IgD-negative memory B cell (primary cell): ENCODE results near the gene RGS3. TPM values are rescaled to one million over a fixed set of nuclear protein-coding genes. Genes with fewer than 3 reads are reported as not detected.
A peak's percentile ranks its signal among the peaks of the same experiment; 100 is the strongest.

Experiments used
- H3K27ac Mint-ChIP-seq, 3 donors: one replicate each; pipeline ENCODE4 v1.8.0; 2020 to 2022; ENCODE audit warnings: mild to moderate bottlenecking in 3 of 3, mixed read lengths in 3 of 3, moderate library complexity in 1 of 3
- H3K27me3 Mint-ChIP-seq: one replicate; pipeline ENCODE4 v1.8.0; 2021; ENCODE audit warnings: mixed read lengths
- H3K36me3 Mint-ChIP-seq: one replicate; pipeline ENCODE4 v1.8.0; 2020; ENCODE audit warnings: mild to moderate bottlenecking, mixed read lengths
- H3K4me1 Mint-ChIP-seq, 3 donors: one replicate each; pipeline ENCODE4 v1.8.0; 2020 to 2022; ENCODE audit warnings: mixed read lengths in 3 of 3, mild to moderate bottlenecking in 1 of 3
- H3K4me3 Mint-ChIP-seq, 4 donors: one replicate each; pipeline ENCODE4 v1.8.0; 2020 to 2022; ENCODE audit warnings: mild to moderate bottlenecking in 4 of 4, mixed read lengths in 4 of 4, moderate library complexity in 3 of 4
- H3K9me3 Mint-ChIP-seq, 3 donors: one replicate each; pipeline ENCODE4 v1.8.0; 2020 to 2021; ENCODE audit warnings: mixed read lengths in 3 of 3, mild to moderate bottlenecking in 1 of 3
- polyA plus RNA-seq: library from polyadenylated mRNA; unstranded; fragments of 300-500 nt; fragmentation: Illumina TruSeq; gene quantifications from one replicate; pipeline ENCODE4 v1.2.3, GENCODE V29; 2021

The RGS3 gene
- polyA plus RNA-seq, 1 donor from 2014 or later = 16.2 TPM

DNA sequence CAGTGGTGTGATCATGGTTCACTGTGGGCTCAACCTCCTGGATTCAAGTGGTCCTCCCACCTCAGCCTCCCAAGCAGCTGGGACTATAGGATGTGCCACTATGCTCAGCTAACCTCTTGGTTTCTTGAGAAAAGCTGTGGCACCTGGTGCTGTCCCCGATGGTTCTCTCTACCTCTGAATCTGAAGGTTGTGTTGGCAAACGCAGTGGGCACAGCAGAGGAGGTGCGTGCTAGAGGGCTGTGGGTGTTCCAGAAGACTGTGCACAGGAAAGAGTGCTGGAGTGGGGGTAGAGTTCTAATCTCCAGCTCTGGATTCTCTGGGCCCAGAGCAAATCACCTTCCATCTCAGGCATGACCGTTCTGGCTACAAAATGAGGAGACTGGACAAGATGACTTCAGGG, 12.5 kb downstream of the RGS3 start:
- Mint-ChIP-seq H3K36me3 (peaks cover 2% of the 10 kb centered on the region), H3K27me3 (peaks cover 6% of the 10 kb centered on the region), H3K4me1 (no peaks in the 10 kb centered on the region), H3K9me3 (peaks cover 0 to 2% (median 2%) of the 10 kb centered on the region in 3 donors), H3K27ac (no peak overlapping the region), H3K4me3 (peak overlapping the region in 1 of 4 donors; percentile 30)

- peaks cover 6% of the 10 kb centered on the region for H3K27me3 Mint-ChIP-seq
- peaks cover 2% of the 10 kb centered on the region for H3K36me3 Mint-ChIP-seq
- H3K9me3 Mint-ChIP-seq = peaks cover 0 to 2% (median 2%) of the 10 kb centered on the region in 3 donors
- no peaks in the 10 kb centered on the region for H3K4me1 Mint-ChIP-seq
- H3K27ac Mint-ChIP-seq = no peak overlapping the region
- no peak overlapping the region for H3K4me3 Mint-ChIP-seq
Measured at GRCh38 chr9:113476511-113476916, 13.0 kb downstream of the RGS3 start.

GRCh38 chr9:113477058-113477457, 13.5 kb downstream of the RGS3 start:
- Mint-ChIP-seq H3K4me1 (no peaks in the 10 kb centered on the region), H3K4me3 (no peak overlapping the region), H3K27me3 (peaks cover 6% of the 10 kb centered on the region), H3K9me3 (peaks cover 0 to 2% (median 2%) of the 10 kb centered on the region in 3 donors), H3K27ac (no peak overlapping the region), H3K36me3 (peaks cover 2% of the 10 kb centered on the region)

- no peak overlapping the region for H3K27ac Mint-ChIP-seq
- H3K4me3 Mint-ChIP-seq = no peak overlapping the region
- H3K9me3 Mint-ChIP-seq = peaks cover 0 to 2% (median 0%) of the 10 kb centered on the region in 3 donors
Measured at GRCh38 chr9:113477661-113478060, 14.1 kb downstream of the RGS3 start.

DNA sequence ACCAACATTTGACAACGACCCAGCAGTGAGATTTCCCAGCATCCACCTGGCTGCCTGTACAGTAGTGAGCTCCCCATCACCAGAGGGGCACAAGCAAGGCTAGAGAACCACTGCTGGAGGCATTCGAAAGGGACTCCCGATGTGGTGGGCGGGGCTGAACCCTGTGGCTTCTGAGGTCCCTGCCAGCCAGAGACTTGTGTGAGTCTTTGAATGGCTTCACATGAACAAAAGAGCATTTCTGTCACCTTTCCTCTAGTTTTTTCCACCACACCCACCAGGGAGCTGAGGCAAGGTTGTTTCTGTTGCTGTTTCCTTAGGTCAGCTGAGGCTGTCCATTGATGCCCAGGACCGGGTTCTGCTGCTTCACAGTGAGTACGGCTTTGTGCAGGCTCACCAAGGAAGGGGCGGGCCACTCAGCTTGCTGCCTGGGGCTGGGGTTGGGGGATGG, 15.7 kb downstream of the RGS3 start:
- H3K27me3 Mint-ChIP-seq = peaks cover 4% of the 10 kb centered on the region
- H3K36me3 Mint-ChIP-seq = peaks cover 2% of the 10 kb centered on the region
- H3K4me3 Mint-ChIP-seq = peak overlapping the region in 1 of 4 donors; percentile 39
- H3K4me1 Mint-ChIP-seq = no peaks in the 10 kb centered on the region
- H3K9me3 Mint-ChIP-seq = peaks cover 0 to 2% (median 0%) of the 10 kb centered on the region in 3 donors
- no peak overlapping the region for H3K27ac Mint-ChIP-seq

More at GRCh38 chr9:113477661-113478060, 14.1 kb downstream of the RGS3 start:
- peaks cover 2% of the 10 kb centered on the region for H3K36me3 Mint-ChIP-seq
- no peaks in the 10 kb centered on the region for H3K4me1 Mint-ChIP-seq
- H3K27me3 Mint-ChIP-seq = peaks cover 4% of the 10 kb centered on the region

DNA sequence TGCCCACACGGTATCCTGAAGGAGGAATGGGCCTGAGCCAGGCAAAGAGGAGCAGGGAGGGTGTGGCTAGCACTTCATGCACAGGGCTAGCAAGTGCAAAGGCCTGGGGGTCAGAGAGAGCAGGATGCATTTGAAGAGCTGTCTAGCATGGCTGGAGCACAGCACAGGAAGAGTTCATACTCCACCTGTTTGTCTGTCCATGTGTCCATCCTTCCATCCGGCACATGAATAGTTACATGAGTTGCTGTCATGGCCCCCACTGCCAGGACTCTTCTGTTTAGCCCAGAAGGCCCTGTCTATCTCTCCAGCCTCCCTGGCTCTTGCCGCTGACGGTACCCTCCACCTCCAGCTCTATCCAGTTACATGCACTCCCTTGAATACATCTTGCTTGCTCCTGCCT, 17.1 kb downstream of the RGS3 start:
- no peaks in the 10 kb centered on the region for H3K4me1 Mint-ChIP-seq
- H3K27ac Mint-ChIP-seq = peak overlapping the region in 1 of 3 donors; percentile 85
- no peak overlapping the region for H3K4me3 Mint-ChIP-seq

GRCh38 chr9:113481176-113481787, 17.8 kb downstream of the RGS3 start:
- no peaks in the 10 kb centered on the region for H3K4me1 Mint-ChIP-seq

More for the DNA sequence above, 17.1 kb downstream of the RGS3 start:
- peaks cover 0 to 2% (median 0%) of the 10 kb centered on the region in 3 donors for H3K9me3 Mint-ChIP-seq
- peaks cover 4% of the 10 kb centered on the region for H3K27me3 Mint-ChIP-seq
- peaks cover 2% of the 10 kb centered on the region for H3K36me3 Mint-ChIP-seq

DNA sequence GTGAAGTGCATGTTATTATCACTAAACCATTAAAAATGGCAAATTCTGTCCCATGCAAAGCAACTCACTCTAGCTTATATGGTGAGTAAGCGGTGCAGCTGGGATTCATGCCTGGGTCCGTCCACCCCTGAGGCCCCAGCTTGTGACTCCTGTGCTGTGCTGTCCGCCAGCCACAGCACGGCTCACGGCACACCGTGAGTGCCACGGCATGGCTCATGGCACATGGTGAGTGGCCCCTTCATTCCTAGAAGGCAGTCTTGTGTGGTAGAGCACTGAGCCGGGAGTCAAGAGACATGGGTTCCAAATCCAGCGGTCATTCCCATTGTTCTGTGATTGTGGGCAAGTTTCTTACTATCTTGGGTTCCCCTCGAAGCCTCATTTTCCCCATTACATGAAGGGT, 18.8 kb downstream of the RGS3 start:
- peaks cover 0 to 2% (median 0%) of the 10 kb centered on the region in 3 donors for H3K9me3 Mint-ChIP-seq
- no peaks in the 10 kb centered on the region for H3K4me1 Mint-ChIP-seq
- no peak overlapping the region for H3K4me3 Mint-ChIP-seq
- no peaks in the 10 kb centered on the region for H3K27me3 Mint-ChIP-seq
- H3K27ac Mint-ChIP-seq = no peak overlapping the region
- H3K36me3 Mint-ChIP-seq = peaks cover 2% of the 10 kb centered on the region

More at GRCh38 chr9:113481176-113481787, 17.8 kb downstream of the RGS3 start:
- H3K9me3 Mint-ChIP-seq = peaks cover 0 to 2% (median 0%) of the 10 kb centered on the region in 3 donors
- peaks cover 4% of the 10 kb centered on the region for H3K27me3 Mint-ChIP-seq
- peaks cover 2% of the 10 kb centered on the region for H3K36me3 Mint-ChIP-seq
- H3K4me3 Mint-ChIP-seq = no peak overlapping the region
- no peak overlapping the region for H3K27ac Mint-ChIP-seq

- H3K27me3 Mint-ChIP-seq = no peaks in the 10 kb centered on the region
- peaks cover 0 to 2% (median 0%) of the 10 kb centered on the region in 3 donors for H3K9me3 Mint-ChIP-seq
- H3K4me3 Mint-ChIP-seq = no peak overlapping the region
- H3K36me3 Mint-ChIP-seq = peaks cover 2% of the 10 kb centered on the region
- H3K4me1 Mint-ChIP-seq = no peaks in the 10 kb centered on the region
- no peak overlapping the region for H3K27ac Mint-ChIP-seq
Measured at GRCh38 chr9:113482991-113483675, 19.6 kb downstream of the RGS3 start.

- H3K9me3 Mint-ChIP-seq = peaks cover 0 to 2% (median 0%) of the 10 kb centered on the region in 3 donors
- H3K27me3 Mint-ChIP-seq = no peaks in the 10 kb centered on the region
Measured at GRCh38 chr9:113483676-113484257, 20.2 kb downstream of the RGS3 start.

GRCh38 chr9:113484258-113484730, 20.8 kb downstream of the RGS3 start:
- Mint-ChIP-seq H3K27me3 (no peaks in the 10 kb centered on the region), H3K4me1 (no peaks in the 10 kb centered on the region), H3K9me3 (peaks cover 0 to 2% (median 0%) of the 10 kb centered on the region in 3 donors), H3K36me3 (no peaks in the 10 kb centered on the region), H3K27ac (no peak overlapping the region), H3K4me3 (no peak overlapping the region)

More at GRCh38 chr9:113483676-113484257, 20.2 kb downstream of the RGS3 start:
- H3K27ac Mint-ChIP-seq = no peak overlapping the region
- H3K36me3 Mint-ChIP-seq = peaks cover 1% of the 10 kb centered on the region
- no peak overlapping the region for H3K4me3 Mint-ChIP-seq
- H3K4me1 Mint-ChIP-seq = no peaks in the 10 kb centered on the region

DNA sequence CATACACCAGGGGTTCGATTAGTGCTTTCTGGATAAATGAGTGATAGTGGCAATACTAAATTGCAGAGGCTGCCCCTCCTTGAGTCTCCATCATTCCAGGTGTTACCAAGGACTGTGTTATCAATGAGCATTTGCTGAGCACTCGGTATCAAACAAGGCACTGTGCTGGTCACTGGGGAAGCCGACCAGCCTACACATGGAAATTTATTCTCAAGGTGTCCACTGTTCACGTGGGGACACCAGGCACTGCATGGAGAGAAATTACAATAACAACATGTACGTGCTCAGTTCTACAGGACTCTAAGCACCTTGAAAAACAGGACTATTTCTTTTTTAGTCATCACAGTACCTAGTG, 22.2 kb downstream of the RGS3 start:
- Mint-ChIP-seq H3K4me1 (no peaks in the 10 kb centered on the region), H3K9me3 (peaks cover 0 to 2% (median 0%) of the 10 kb centered on the region in 3 donors), H3K27me3 (no peaks in the 10 kb centered on the region), H3K27ac (no peak overlapping the region), H3K4me3 (no peak overlapping the region), H3K36me3 (no peaks in the 10 kb centered on the region)

GRCh38 chr9:113486327-113486726, 22.8 kb downstream of the RGS3 start:
- H3K36me3 Mint-ChIP-seq = no peaks in the 10 kb centered on the region

GRCh38 chr9:113488071-113488470, 24.5 kb downstream of the RGS3 start:
- Mint-ChIP-seq H3K27me3 (no peaks in the 10 kb centered on the region), H3K36me3 (no peaks in the 10 kb centered on the region), H3K4me1 (peaks cover 0 to under 1% (median 0%) of the 10 kb centered on the region in 3 donors), H3K9me3 (no peaks in the 10 kb centered on the region), H3K27ac (peak overlapping the region in 1 of 3 donors; percentile 24), H3K4me3 (no peak overlapping the region)

More at GRCh38 chr9:113486327-113486726, 22.8 kb downstream of the RGS3 start:
- no peak overlapping the region for H3K27ac Mint-ChIP-seq
- no peaks in the 10 kb centered on the region for H3K9me3 Mint-ChIP-seq
- no peak overlapping the region for H3K4me3 Mint-ChIP-seq
- no peaks in the 10 kb centered on the region for H3K27me3 Mint-ChIP-seq
- H3K4me1 Mint-ChIP-seq = no peaks in the 10 kb centered on the region

DNA sequence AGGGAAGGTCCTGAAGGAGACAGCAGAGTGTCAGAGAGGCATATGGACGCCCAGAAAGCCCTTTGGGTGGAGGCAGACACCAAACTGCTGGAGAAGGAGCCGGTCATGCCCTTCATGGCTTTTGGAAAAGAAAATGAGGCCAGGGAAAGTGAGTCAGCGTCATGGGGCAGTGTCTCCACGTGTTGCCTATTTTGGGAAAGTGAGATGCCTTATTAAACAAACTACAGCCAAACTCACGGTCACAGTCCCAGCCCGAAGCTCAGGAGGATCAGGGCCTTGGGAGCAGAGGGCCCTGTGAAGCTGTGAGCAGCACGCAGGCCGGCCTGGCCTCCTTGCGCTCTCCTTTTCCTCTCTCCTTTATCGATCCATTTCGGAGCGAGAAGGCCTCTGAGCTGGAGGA, 25.0 kb downstream of the RGS3 start:
- Mint-ChIP-seq H3K4me1 (peaks cover 0 to 2% (median 0%) of the 10 kb centered on the region in 3 donors), H3K27me3 (no peaks in the 10 kb centered on the region), H3K36me3 (no peaks in the 10 kb centered on the region), H3K27ac (no peak overlapping the region), H3K9me3 (no peaks in the 10 kb centered on the region), H3K4me3 (no peak overlapping the region)
